ENCODE results near the gene TAF10.

Gene TAF10

DNA sequence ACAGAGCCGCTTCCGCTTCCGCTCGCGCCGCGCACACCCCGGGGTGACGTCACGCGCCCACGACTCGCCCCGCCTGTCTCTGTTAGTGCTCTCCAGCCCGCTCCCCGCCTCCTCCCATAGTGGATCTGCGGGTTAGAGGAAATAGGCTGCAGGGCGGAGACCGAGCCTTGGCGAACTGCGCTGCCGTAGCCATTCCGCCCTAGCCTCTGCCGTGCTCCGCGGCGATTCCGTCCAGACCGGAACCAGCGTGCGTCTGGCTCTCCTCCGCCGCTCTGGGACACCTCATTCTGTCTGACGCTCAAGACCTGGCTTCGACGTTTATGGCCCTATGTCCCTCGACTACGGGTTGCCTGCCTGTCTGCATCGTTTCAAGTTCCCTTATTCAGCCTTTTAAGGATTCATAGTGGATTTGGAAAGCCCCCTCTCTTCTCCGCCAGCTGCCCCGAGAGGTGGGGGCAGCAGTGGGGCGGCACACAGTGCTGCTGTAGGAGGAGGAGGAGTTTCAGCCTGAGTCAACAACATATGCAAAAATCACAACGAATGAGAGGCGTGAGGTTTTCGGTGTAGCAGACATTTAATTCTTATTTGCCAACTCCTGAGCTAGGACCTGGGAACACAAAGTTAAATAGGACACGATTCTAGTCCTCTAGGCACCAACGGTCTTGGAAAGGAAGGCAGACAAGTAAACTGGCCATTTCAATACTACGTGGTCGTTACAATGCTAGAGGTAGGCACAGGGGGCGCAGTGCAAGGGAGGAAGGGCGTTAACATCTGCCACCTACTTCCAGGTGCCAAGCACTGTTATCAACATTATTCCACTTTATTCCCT lies at the start of gene TAF10:
Gene TAF10, minus strand, starts transcription at position 4 of the 829 bp plus-strand sequence. CDS start 27 bp downstream, outside the sequence.
- peak; percentile 90 to 94 for DNase-seq (ENCODE audit: low read depth in 1 of 2, low spot score in 1 of 2)

DNA sequence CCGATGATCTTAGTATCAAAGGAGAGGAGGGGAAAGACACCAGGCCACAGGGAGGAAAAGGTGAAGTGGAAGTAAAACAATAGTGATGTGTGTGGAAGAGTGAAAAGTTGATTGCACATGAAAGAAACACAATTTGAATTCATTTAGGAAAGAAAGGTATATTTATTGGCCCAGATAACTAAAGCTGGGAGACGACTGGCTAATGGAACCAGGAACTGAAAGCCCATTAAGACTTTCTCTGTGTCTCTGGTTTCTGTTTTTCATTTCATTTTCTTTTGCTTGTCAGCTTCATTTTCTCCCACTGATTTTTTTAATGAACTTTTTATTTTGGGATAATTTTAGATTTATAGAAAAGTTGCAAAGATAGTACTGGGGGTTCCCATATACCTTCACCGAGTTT lies 48.7 kb upstream of the TAF10 start:
- DNase-seq (ENCODE audit: low read depth in 1 of 2, low spot score in 1 of 2), result no peak

DNA sequence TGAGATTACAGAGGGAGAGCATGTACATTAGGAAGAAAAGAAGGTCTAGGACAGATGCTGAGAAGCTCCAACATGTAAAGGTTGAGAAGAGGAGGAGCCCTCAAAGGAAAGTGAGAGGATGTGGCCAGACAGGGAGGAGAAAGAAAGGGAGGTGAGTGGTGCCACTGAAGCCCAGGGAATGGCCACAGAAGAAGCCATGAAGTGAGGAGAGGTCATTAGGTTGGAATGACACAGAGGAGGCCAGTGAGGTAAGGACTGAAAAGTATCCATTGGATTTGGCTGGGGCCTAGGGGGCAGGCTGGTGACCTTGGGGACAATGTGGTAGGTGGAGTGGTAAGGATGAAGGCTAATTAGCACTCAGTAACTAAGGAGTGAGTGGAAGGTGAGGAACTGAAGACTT lies 46.6 kb upstream of the TAF10 start:
- DNase-seq (ENCODE audit: low read depth in 1 of 2, low spot score in 1 of 2), result no peak

DNA sequence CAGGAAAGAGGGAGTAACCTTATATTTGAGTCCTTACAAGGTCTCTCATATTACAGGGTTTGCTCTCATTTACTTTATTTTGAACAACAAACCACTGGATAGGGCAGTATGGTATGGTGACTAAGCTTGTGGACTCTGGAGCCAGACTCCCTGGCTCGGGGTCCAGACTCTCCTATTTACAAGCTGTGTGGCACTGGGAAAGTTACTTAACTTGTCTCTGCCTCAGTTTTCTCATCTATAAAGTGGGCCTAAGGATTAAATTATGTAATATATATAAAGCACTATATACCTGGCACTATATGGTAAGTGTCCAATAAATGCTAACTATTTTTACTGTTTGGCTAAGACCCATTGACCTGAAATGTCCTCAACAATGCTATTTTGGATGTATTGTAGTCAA lies 45.3 kb upstream of the TAF10 start:
- DNase-seq (ENCODE audit: low read depth in 1 of 2, low spot score in 1 of 2), result no peak

DNA sequence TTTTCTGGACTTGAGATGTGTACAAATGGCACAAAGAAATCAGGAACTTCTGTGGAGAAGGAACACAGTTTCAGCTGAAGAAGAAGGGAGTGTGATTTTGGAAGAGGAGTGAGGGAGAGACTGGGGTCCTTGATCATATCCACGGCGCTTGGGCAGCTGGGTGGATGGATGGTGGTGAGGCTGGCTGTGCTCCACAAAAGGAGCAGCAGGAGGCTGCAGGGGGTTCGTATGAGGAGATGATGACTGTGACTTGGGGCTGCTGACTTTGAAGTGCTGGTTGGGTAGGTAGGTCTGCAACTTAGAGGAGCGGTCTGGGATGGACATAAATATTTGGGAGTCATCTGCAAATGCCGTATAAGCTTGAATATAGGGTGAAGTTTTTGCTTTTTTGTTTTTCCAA lies 44.9 kb upstream of the TAF10 start:
- no peak for DNase-seq (ENCODE audit: low read depth in 1 of 2, low spot score in 1 of 2)

DNA sequence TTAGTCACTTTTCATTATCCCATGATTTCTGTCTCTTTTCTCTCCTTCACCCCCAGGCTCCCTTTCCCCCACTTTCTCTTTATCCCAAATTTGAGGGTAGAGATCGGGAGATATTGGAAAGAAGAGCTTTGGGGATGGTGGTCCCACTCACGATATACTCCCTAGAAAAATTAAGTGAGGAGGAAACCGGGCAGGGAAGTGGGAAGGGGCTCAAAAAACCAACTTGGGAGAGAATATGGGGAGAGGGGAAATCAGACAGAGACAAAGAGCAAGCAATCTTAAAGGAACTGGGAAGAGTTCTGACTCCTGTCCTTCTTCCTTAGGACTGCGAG lies 44.5 kb upstream of the TAF10 start:
- no peak for DNase-seq (ENCODE audit: low read depth in 1 of 2, low spot score in 1 of 2)

DNA sequence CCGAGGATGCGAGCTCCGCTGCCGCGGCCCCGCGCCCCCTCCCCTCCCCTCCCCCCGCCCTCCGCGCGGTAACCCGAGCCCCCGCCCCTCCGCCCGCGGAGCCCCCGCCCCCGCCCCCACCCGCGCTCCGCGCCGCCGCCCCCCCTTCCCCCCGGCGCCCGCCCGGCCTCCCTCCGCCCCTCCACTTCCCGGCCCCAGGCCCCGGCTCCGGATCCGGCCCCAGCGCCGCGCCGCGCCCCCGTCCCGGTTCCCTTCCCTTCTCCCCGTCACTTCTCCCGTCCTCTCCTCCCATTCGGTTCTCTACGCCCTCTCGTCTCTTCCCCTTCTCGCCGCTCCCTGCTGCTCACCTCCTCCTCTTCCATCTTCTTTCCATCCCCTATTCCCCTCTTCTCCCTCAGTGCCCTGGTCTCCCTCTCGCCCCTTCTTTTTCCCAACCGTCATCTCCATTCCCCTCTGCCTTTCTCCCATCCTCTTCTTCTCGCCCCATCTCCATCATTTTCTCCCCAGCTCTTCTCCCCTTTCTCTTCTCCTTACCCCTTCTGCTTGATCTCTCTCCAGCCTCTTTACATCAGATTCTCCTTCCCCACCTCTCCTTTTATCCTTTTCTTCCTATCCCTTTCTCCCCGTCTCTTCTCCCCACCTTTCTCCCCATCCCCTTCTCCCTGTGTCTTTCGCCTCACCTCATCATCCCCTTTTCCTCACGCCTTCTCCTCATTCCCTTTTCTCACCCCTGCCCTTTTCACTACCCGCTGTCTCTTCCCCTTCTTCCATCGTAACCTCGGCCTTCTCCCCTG lies 44.0 kb upstream of the TAF10 start, which contains the start of gene DCHS1:
Gene DCHS1, minus strand, starts transcription at position 20 of the 794 bp plus-strand sequence. CDS start 14,196 bp downstream, outside the sequence.
- DNase-seq (ENCODE audit: low read depth in 1 of 2, low spot score in 1 of 2), result no peak

DNA sequence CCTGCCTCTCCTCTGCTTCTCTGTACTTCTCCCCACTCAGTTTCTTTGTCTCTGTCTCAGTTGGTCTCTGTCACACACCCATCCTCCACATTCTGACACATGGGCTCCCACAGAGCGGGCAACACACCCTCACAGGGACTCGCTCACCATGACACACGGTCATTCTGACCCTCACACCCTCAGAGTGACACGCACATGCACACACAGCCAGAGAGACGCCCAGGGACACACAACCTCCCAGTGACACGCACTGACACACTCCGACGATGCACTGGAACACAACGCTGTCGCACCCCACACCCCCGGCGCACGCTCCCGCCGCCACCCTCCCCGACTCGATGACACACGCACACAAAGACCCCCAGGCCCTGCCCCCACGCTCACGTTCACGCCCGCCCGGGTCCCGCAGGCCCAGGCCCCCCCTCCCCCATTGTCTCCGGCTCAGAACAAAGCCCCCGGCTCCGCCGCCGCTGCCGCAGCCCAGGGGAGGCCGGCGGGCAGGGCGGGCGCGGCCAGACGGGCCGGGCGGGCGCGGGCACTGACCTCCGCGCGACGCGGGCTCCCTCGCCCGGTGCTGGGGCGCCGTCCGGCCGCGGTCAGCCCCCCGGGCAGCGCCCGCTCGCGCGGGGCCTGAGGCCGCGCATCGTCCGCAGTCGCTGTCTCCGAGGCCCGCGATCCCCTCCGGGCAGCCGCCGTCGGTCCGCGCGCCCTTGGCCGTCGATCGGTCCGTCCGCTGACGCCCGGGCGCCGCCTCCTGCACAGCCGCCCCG lies 43.2 kb upstream of the TAF10 start:
- peak in 1 of 2 donors; percentile 4 for DNase-seq (ENCODE audit: low read depth in 1 of 2, low spot score in 1 of 2)

DNA sequence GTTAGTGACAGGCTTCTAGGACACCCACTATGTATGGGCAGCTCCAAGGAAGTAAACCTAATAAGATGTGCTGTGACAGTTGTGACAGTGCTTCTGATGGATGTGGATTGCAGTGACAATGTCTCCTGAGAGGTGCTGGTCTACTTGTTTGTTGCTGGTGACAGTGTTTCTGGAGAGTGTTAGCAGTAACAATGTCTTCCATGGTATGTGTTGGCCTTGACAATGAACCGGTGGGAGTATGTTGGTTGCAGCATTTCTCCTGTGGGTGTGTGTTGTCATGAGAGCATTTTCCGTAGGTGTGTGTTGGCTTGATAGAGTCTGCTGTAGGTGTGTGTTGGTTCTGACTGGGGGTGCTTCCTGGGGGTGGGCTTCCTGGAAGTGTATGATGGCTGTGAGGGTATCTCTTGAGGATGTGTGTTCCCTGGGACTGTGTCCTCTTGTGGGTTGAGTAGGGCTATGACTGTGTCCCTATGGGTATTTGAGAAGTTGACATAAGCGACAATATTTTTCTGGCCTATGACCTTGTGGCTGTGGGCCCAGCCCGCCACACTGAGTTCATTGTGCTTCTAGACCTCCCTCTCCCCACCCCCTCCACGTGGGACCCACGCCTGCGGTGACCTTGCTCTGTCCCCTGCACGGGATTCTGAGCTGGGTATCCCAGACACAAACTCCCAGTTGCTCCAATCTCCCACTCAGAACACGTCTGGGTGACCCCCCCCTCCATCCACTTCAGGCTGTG lies 42.4 kb upstream of the TAF10 start:
- no peak for DNase-seq (ENCODE audit: low read depth in 1 of 2, low spot score in 1 of 2)

DNA sequence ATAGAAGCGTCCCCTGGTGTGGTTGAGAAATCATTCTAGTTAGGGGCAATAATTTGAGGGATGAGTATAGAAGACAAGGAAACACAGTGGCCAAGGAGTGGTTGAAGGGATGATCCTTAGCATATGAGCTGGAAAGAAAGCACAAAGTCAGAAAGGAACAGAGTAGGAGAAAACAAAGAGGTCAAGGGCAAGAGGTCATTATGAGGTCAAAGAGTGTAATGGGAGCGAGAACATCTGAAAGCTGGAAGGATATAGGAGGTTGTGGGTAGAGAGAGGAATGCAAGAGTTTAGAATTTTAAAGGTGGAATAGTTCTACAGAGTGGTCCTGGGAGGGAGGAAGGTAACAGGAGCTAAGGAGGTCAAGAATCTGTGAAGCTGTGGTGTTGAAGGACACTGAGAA lies 41.6 kb upstream of the TAF10 start:
- no peak for DNase-seq (ENCODE audit: low read depth in 1 of 2, low spot score in 1 of 2)

DNA sequence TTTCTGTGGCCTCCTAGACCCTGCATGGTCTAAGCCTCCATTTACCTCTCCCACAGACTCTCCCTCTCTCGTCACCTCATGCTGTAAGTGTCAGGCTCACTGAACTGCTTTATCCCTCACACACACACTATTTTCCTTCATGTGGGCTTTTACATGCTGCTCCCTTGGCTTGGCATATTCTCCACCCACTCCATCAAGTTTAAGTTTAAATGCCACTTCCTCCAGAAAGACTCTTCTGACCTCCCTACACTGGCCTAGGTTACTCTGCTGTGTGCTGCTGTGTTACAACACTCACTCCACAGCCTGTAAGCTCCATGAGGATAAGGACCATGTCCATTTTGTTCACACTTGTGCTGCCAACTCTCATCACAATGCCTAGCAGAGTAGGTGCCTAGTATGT lies 41.1 kb upstream of the TAF10 start:
- no peak for DNase-seq (ENCODE audit: low read depth in 1 of 2, low spot score in 1 of 2)

DNA sequence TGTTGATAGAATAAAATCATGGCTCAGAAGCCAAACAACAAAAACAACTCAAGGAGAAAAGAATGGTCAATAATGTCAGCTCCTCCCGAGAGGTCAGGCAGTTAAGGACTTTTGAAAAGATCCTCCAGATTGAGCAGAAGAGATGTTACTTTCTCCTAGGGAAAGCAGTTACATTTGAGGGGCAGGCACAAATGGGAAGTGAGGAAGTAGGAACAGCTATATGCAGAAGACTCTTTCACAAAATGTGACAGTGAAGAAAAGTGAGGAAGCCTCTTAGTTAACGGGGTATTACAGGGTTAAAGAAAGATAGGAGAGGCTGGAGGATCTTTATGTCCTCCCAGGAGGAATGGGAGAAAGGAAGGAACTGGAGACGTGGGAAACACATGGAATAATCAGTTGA lies 40.2 kb upstream of the TAF10 start:
- no peak for DNase-seq (ENCODE audit: low read depth in 1 of 2, low spot score in 1 of 2)

DNA sequence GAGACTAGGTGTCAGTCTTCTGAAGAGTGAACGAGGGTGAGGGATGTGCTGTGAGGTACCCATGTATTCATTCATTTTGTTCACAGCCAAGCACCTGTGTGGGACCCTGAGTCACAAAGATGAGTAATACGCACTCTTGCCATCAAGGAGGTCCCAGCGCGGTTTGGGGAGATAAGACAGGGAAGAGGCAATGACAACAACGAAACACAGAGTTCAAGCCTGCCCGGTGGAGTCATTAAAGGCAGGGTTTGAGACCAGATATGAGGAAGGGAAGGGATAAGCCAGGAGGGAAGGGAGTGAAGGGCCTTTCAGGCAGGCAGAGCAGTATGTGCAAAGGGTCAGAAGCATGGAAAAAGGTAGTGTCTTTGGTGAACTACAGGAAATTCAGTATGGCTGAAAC lies 39.0 kb upstream of the TAF10 start:
- peak in 1 of 2 donors; percentile 19 for DNase-seq (ENCODE audit: low read depth in 1 of 2, low spot score in 1 of 2)

DNA sequence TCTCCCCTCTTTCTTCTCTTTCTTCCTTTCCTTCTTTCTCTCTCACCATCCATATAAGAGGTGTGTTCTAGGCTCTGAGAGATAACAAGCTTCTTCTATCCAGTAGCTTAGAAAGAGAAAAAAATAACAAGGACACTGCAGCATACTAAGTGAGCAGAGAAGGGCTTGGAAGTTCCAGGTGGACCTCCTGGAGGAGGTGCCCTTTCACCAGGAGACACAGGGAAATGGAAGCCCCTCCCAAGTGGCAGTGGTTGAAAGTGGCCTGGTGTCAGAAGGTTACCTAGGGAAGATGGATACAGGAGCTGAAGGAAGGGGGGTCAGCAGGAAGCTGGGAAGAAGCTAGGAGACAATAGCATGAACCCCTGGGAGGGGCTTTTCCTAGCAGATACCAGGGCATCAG lies 38.1 kb upstream of the TAF10 start:
- no peak for DNase-seq (ENCODE audit: low read depth in 1 of 2, low spot score in 1 of 2)

DNA sequence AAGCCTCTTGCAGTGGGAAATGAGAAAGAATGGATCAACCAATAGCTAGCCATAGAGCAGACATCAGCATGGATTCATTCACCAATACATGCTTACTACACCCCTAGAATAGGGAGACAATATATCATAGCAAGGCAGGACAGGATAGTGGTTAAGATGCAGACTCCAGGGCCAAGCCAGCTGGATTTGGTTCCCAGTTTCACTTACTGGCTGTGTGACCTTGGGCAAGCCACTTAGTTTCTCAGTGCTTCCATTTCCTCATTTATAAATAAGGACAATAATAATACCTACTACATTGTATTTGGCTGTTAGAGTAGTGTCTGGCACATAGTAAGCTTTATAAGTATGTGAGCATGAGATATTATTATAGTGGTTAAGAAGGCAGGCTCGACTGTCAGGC lies 36.5 kb upstream of the TAF10 start:
- DNase-seq (ENCODE audit: low read depth in 1 of 2, low spot score in 1 of 2), result no peak

DNA sequence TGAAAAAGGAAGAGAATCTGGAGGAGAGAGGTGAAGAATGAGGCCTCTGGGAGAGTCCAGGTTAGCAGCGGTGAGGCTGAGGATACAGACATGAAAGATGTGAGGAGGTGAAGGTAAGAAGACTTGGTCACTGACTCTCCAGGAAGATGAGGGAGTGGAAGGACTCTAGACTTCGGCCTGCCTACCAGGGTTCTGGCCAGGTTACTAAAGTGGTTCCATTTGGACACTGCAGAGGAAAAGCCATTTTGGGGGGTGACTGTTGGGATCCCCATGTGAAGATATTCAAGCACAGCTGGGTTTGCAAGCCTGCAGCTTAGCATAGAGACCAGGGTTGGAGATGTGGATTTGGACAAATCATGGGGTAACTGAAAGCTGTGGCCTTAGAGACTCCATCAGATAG lies 35.8 kb upstream of the TAF10 start:
- DNase-seq (ENCODE audit: low read depth in 1 of 2, low spot score in 1 of 2), result no peak

DNA sequence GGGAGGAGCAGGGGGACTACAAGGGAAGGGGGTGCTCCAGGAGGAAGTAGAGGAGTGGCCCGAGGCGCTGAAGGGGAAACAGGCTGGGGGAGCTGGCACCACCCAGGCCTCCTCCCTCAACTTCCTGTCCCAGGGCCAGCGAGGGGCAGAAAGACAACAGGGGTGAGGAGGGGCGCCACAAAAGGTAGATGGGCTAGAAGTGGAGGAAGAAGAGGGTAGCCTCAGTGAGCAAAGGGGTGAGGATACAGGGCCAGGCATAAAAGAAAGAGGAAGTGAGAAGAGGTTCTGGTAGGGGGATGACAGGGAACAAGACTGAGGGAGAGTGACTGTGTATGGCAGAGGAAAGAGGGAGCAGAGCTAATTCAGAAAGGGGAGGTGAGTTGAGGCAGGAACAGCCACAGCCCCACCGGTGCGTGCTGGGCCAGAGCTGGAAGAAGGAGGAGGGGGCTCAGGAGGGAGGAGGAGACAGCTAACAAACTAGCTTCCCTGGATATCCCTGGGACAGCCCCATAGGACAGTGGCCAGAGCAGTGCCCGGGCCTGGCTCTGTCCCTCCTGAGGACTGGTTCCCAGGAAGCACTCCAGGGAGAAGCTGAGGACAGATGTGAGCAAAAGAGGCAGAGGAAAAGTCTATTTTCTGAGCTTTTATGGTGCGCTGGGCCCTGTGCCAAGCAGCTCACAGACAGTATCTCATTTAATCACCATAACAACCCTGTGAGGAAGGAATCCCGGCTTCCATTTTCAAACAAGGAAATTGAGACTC lies 35.1 kb upstream of the TAF10 start:
- no peak for DNase-seq (ENCODE audit: low read depth in 1 of 2, low spot score in 1 of 2)

DNA sequence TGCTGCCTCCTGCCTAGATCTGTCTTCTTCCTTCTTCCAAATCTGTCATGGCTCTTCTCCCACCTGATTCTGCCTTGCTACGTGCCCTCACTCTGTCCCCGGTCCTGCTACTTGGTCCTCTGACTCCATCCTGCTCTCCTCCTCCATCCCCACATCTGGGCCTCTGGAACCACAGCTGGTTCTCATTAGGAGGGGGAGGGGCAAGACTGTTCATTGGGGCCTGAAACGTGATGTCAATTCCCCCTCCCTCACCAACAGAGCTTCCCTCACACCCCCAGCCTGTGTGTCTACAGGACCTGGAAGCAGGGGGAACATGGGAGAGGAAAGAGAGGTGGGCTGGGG lies 34.5 kb upstream of the TAF10 start:
- DNase-seq (ENCODE audit: low read depth in 1 of 2, low spot score in 1 of 2), result no peak

DNA sequence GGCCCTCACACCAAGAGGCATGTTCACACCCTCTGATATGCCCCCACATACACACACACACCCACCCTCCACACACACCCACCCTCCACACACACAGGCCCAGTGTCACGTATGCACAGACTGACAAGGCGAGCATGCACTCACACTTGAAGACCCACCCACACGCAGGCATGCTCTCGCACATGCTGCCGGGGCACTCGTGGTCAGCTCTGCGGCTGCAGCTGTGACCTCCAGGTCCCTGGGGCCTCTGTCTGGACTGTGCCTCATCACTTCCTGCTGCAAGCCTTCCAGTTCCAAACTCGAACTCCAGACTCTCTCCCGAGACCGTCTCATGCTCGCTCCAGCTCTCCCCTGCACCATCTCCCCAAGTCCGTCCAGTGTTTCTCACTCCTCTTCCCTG lies 34.1 kb upstream of the TAF10 start:
- no peak for DNase-seq (ENCODE audit: low read depth in 1 of 2, low spot score in 1 of 2)

DNA sequence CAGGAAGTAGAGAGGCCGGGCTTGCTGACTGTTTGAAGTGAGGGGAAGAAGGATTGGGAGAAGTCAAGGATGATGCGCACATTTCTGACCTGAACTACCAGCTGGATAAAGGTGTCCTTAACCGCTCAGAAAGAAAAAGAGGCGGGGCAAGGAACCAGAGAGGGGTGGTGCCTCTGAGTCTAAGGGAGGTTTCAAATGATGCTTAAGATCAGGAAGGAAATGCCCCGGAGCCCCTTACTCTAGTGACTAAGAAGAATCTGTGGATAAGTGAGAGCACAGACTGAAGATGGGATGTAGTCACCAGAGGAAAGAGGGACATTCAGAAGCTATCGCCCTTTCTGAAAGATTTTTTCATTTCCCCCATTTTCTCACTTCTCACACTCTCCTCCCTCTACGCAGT lies 30.9 kb upstream of the TAF10 start:
- no peak for DNase-seq (ENCODE audit: low read depth in 1 of 2, low spot score in 1 of 2)

Data from activated CD4-positive, alpha-beta T cell treated with anti-CD3 and anti-CD28 coated beads, Interleukin-2, amount 50 U/mL, for 24 hours (primary cell).